NOMO-1 treated with dmso at 0.1 percent for 144 hours (cell line): ENCODE data around the gene TM7SF2.

Experiments
- DNase-seq: peaks from one replicate; lab custom pipeline; 2025; ENCODE audit not compliant: unreplicated experiment; lab: John Stamatoyannopoulos, UW

The TM7SF2 gene

GRCh38 chr11:65089621-65090020 lies 22.1 kb upstream of the TM7SF2 start:
- no peak for DNase-seq

DNA sequence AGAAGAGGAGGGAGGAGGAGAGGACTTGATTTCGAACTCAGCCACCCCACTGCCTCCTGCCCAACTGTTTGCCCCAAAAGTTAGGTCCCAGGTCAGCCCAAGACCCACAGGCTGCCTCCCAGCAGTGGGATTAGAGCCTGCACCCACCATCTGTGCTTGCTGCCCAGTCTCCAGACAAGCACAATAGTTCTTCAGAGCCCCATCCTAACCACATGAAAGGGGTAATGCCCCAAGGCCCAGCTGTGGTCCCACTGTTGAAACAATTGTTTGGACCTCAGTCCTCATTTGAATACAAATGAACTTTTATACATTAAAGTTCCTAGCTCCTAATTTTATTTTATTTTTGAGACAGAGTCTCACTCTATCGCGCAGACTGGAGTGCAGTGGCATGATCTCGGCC lies 21.0 kb upstream of the TM7SF2 start:
- no peak for DNase-seq

DNA sequence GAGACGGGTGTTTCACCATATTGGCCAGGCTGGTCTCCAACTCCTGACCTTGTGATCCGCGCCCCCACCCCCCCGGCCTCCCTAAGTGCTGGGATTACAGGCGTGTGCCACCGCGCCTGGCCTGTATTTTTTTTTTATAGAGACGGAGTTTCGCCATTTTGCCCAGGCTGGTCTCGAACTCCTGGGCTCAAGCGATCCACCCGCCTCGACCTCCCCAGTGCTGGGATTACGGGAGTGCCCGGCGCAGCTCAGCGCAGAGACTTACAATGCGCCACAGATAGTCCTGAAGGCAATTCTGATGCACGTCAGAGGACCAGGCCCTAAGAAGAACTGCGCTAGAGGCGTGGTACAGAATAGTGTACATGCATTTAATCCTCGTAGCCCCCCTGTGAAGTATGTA lies 16.2 kb upstream of the TM7SF2 start:
- no peak for DNase-seq

- peak; percentile 92 for DNase-seq
These were observed 15.5 kb upstream of the TM7SF2 start, which contains the start of gene VPS51 for GRCh38 chr11:65095974-65096806. TSS of gene VPS51 (plus strand) at chr11:65096214. CDS start at chr11:65096251, 37 bp downstream.

- no peak for DNase-seq
These were observed 14.7 kb upstream of the TM7SF2 start for GRCh38 chr11:65096926-65097325.

DNA sequence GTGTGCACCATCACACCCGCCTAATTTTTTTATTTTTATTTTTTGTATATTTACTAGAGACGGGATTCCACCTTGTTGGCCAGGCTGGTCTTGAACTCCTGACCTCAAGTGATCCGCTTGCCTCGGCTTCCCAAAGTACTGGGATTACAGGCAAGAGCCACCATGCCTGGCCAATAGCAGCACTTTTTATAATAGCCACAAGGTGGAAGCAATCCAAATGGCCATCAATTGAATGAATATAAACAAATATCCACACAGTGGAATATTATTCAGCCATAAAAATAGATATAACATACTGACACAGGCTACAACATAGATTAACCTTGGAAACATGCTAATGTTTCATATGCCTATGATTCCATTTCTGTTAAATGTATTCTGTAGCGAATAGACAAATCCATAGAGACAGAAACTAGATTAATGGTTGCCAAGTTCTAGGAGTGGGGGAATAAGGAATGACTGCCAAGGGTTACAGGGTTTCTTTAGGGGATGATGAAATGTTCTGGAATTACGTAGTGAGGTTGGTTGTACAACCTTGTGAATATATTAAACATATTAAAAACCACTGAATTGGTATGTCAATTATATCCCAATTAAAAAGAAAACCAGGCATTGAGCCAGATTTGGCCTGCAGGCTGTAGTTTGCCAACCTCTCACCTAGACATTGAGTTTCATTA lies 10.9 kb upstream of the TM7SF2 start:
- no peak for DNase-seq

- no peak for DNase-seq
These were observed 9.3 kb upstream of the TM7SF2 start for GRCh38 chr11:65102142-65103095.

DNA sequence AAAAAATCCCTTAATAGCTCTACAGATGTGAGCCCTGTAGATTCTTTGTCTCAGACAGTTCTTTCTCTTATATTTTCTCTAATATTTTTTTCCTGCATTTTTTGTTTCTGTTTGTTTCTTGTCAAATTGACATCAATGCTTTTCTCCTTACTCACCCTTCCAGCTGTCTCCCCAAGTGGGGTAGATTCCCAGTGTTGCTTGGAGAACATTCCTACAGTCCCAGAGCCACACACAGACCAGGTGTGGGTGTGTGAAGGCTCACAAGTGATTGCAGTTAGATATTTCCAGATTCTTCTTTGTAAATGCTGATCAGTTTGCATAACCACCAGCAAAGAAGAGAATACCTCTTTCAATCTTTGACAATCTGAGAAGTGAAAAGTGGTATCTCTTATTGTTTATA lies 8.2 kb upstream of the TM7SF2 start:
- DNase-seq, result no peak

DNA sequence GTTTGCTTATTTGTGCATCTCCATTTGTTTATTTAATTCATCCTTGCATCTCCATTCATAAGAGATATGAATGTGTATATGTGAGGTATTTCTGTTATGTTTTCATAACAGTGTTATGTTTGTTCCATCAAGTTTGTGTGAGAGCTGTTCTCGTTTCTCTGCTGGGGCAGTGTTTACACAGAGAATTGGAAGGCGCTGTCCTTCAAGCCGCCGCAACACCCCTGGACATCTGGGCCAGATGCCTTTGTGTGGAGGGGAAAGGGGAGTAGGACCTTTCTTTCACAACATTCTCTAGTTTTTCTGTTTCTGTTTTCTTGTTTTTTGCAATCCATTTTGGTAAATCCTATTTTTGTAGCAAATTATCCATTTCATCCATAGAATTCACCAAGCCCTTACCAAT lies 7.0 kb upstream of the TM7SF2 start:
- no peak for DNase-seq

GRCh38 chr11:65107078-65107477 lies 4.6 kb upstream of the TM7SF2 start:
- DNase-seq, result no peak

DNA sequence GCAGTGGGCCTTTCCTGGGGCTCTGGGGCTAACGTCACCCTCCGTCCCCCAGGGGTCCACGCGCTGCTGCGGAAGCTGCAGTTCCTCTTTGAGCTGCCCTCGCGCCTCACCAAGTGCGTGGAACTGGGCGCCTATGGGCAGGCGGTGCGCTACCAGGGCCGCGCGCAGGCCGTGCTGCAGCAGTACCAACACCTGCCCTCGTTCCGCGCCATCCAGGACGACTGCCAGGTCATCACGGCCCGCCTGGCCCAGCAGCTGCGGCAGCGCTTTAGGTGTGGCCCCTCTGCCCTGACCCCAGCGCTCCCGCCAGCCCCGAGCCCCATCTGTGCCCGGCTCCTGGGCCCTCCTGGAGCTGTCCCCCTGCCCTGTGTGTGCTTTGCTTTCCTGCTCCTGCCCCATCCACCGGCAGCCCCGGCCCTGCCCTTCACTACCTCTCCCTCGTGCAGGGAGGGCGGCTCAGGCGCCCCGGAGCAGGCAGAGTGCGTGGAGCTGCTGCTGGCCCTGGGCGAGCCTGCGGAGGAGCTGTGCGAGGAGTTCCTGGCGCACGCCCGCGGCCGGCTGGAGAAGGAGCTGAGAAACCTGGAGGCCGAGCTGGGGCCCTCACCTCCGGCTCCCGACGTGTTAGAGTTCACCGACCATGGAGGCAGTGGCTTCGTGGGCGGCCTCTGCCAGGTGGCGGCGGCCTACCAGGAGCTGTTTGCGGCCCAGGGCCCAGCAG lies 3.8 kb upstream of the TM7SF2 start:
- no peak for DNase-seq

DNA sequence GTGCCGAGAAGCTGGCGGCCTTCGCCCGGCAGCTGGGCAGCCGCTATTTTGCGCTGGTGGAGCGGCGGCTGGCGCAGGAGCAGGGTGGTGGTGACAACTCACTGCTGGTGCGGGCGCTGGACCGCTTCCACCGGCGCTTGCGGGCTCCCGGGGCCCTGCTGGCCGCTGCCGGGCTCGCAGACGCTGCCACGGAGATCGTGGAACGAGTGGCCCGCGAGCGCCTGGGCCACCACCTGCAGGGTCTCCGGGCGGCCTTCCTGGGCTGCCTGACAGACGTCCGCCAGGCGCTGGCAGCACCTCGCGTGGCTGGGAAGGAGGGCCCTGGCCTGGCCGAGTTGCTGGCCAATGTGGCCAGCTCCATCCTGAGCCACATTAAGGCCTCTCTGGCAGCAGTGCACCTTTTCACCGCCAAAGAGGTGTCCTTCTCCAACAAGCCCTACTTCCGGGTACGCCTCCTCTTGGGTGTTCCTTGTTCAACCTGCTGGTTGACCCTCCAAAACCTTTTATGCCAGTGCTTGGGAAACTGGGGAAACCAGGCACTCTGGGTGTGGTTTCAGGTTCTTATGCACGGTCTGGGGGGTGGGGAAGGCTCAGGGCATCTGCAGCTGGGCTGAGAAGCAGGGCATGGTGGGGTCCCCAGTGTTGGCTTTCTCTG lies 3.1 kb upstream of the TM7SF2 start:
- DNase-seq, result no peak

DNA sequence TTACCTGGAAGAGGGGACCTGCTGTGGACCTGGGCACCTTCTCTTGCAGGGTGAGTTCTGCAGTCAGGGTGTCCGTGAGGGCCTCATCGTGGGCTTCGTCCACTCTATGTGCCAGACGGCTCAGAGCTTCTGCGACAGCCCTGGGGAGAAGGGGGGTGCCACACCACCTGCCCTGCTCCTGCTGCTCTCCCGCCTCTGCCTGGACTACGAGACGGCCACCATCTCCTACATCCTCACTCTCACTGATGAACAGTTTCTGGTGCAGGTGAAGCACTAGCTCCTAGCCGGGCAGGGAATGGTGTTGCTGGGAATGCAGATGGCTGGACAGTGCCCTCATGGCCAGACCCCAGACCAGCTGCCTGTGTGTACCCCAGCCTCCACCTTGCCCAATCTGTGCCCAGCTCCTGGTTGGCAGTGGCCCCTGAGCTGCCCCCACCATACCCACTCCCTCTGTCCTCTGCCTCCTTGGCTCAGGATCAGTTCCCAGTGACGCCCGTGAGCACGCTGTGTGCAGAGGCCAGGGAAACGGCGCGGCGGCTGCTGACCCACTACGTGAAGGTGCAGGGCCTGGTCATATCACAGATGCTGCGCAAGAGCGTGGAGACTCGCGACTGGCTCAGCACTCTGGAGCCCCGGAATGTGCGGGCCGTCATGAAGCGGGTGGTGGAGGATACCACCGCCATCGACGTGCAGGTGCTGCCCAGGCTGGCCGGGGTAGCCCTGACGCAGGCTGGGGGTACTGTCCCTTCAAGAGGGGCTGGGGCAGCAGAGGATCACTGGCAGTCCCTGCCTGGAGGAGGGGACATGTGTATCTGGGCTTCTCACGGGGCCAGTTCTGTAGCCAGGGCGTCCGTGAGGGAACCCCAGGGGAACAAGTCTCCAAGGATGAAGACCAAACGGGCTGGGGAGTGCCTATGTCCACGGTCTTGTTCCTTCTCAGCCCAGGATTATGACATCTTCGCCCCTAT lies 2.2 kb upstream of the TM7SF2 start:
- DNase-seq, result no peak

GRCh38 chr11:65110354-65110861 lies 1.3 kb upstream of the TM7SF2 start:
- peak; percentile 74 for DNase-seq

- no peak for DNase-seq
These were observed 421 bp upstream of the TM7SF2 start for GRCh38 chr11:65111159-65111743.

DNA sequence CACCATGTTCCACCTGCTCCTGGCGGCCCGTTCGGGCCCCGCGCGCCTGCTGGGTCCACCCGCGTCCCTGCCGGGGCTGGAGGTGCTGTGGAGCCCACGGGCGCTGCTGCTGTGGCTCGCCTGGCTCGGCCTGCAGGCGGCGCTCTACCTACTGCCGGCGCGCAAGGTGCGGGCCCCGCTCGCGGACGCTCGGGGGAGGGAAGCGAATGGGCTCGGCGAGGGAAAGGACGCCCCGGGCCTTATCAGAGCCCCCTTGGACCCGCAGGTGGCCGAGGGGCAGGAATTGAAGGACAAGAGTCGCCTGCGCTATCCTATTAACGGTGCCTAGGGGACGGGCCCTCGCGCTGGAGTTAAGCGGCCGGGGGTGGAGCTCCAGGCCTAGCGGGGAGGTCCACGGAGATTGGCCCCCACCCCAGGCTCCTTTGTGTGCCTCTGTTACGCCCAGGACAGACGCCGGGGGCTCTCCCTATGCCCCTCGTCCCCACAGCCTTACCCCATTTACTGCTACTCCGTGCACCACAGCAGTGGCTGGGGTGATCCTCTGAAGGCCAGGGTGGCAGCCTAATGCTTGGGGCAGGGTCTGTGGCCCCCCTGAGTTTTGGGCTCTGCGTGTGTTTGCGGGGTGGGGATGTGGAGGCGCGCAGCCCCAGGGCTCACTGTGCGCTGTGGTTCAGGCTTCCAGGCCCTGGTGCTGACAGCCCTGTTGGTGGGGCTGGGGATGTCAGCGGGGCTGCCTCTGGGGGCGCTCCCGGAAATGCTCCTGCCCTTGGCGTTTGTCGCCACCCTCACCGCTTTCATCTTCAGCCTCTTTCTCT lies 1.1 kb downstream of the TM7SF2 start:
- peak; percentile 26 for DNase-seq

DNA sequence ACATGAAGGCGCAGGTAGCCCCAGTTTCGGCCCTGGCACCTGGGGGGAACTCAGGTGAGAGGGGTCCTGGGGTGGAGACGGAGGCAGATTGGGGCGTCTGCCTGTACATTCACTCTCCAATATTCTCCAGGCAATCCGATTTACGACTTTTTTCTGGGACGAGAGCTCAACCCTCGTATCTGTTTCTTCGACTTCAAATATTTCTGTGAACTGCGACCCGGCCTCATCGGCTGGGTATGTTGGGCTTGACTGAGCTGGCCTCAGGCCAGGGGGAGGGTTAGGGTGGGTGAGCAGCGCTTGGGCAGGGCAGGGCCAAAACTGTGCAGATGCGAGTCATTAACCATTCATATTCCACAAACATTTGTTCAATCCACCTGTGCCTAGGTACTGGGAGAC lies 1.7 kb downstream of the TM7SF2 start:
- no peak for DNase-seq

DNA sequence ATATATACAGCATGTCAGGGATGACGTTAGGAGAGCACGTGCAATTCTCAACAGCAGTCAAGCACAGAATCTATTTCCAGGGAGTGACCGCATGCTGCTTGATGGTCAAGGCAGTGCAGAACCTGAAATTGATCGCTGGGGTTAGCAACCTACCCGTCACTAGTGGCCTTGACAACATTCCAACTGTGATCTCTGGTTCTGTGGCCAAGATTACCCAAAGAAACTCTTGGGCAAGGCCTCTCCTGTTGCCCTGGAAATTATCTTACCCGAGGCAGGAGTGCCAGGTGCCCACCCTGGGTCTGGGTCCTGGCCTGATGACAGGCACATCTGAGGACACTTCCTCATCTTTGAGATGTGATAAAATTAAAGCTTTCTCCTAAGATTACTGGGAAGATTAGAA lies 2.2 kb downstream of the TM7SF2 start:
- DNase-seq, result no peak
